ENCODE measurements around the gene CRYBG2. TPM values are rescaled to one million over a fixed set of nuclear protein-coding genes. Genes with fewer than 3 reads are reported as not detected.
A peak's percentile ranks its signal among the peaks of the same experiment; 100 is the strongest.

Gene CRYBG2
- total and polyA plus RNA-seq, 2 of the 13 experiments (the other 11 are each of a cell fraction or from before 2014, with no cell fraction given), result 1.3 to 2.9 TPM

GRCh38 chr1:26387447-26387846 lies 33.5 kb upstream of the CRYBG2 start (continued):
- peak; percentile 77 for TF ChIP-seq FOXA3 (CRISPR knock-in tag; IDR thresholded peaks at IDR 0.05)
- TF ChIP-seq HMG20A (CRISPR knock-in tag; IDR thresholded peaks at IDR 0.05; ENCODE audit: borderline replicate concordance), result peak; percentile 88; the same call in 1 of the 2 replicates
- peak; percentile 84 for TF ChIP-seq MED1 (CRISPR knock-in tag; IDR thresholded peaks at IDR 0.05)
- TF ChIP-seq HIC2 (CRISPR knock-in tag; IDR thresholded peaks at IDR 0.05; ENCODE audit: low read depth), result peak; percentile 45; the same call in 1 of the 2 replicates
- TF ChIP-seq MLX (CRISPR knock-in tag; IDR thresholded peaks at IDR 0.05), result peak; percentile 57; the same call in 1 of the 2 replicates
- no peak for TF ChIP-seq NAIF1 (CRISPR knock-in tag; IDR thresholded peaks at IDR 0.05; ENCODE audit: borderline replicate concordance)
- no peak for TF ChIP-seq SNAPC2 (CRISPR knock-in tag; IDR thresholded peaks at IDR 0.05)
- peak; percentile 50; the same call in 1 of the 2 replicates for TF ChIP-seq ZBTB20 (CRISPR knock-in tag; IDR thresholded peaks at IDR 0.05; ENCODE audit: borderline replicate concordance, low read depth)
- TF ChIP-seq NFYB (CRISPR knock-in tag; IDR thresholded peaks at IDR 0.05), result peak; percentile 58
- peak; percentile 46; the same call in 1 of the 2 replicates for TF ChIP-seq SOX13 (IDR thresholded peaks at IDR 0.05)
- TF ChIP-seq SOX13 (CRISPR knock-in tag; conservative IDR thresholded peaks at IDR 0.05 in 1 of 2, IDR thresholded peaks at IDR 0.05 in 1 of 2), result peak in 1 of 2 experiments; percentile 67; a peak in 2 of 4 replicates
- TF ChIP-seq ZNF230 (CRISPR knock-in tag; IDR thresholded peaks at IDR 0.05), result no peak
- no peak for TF ChIP-seq JARID2 (CRISPR knock-in tag; IDR thresholded peaks at IDR 0.05; ENCODE audit: insufficient replicate concordance)
- no peak for TF ChIP-seq HES4 (CRISPR knock-in tag; IDR thresholded peaks at IDR 0.05; ENCODE audit: borderline replicate concordance)
- no peak for TF ChIP-seq YY1 (IDR thresholded peaks at IDR 0.05; ENCODE audit: insufficient read depth, insufficient replicate concordance, low read depth, low read length)
- TF ChIP-seq ZNF749 (CRISPR knock-in tag; IDR thresholded peaks at IDR 0.05; ENCODE audit: borderline replicate concordance), result no peak
- TF ChIP-seq ZMYM4 (CRISPR knock-in tag; IDR thresholded peaks at IDR 0.05), result peak; percentile 75
- no peak for TF ChIP-seq HDAC6 (IDR thresholded peaks at IDR 0.05; ENCODE audit: low read depth, low read length)
- no peak for TF ChIP-seq ATF6 (CRISPR knock-in tag; conservative IDR thresholded peaks at IDR 0.05)
- TF ChIP-seq HDAC2 (CRISPR knock-in tag; IDR thresholded peaks at IDR 0.05), result peak; percentile 94
- TF ChIP-seq MIER2 (CRISPR knock-in tag; IDR thresholded peaks at IDR 0.05), result peak; percentile 81; the same call in 1 of the 2 replicates
- TF ChIP-seq ZNF329 (CRISPR knock-in tag; IDR thresholded peaks at IDR 0.05; ENCODE audit: low read depth), result peak; percentile 63; the same call in 1 of the 2 replicates
- no peak for TF ChIP-seq ZNF775 (CRISPR knock-in tag; IDR thresholded peaks at IDR 0.05; ENCODE audit: borderline replicate concordance)
- TF ChIP-seq ZBTB1 (CRISPR knock-in tag; IDR thresholded peaks at IDR 0.05; ENCODE audit: borderline replicate concordance), result no peak
- peak; percentile 83 for TF ChIP-seq HMG20B (CRISPR knock-in tag; conservative IDR thresholded peaks at IDR 0.05)
- TF ChIP-seq ZFP41 (CRISPR knock-in tag; IDR thresholded peaks at IDR 0.05; ENCODE audit: borderline replicate concordance), result no peak
- no peak for TF ChIP-seq MED13 (CRISPR knock-in tag; IDR thresholded peaks at IDR 0.05)
- peak; percentile 100 for TF ChIP-seq ATF3 (CRISPR knock-in tag; IDR thresholded peaks at IDR 0.05)
- TF ChIP-seq STAT5B (CRISPR knock-in tag; IDR thresholded peaks at IDR 0.05), result no peak
